Stimulated activated CD4-positive, alpha-beta T cell treated with anti-CD3 and anti-CD28 coated beads, TNF-alpha, amount 100 ng/mL, for 1 hour (primary cell): Measurements from ENCODE around the gene ATAD3B.
"Not testable (repeated sequence)": the region's sequence is repeated elsewhere in the genome, so short reads cannot be mapped to it uniquely, and the experiment has no call there.

ENCODE experiments used
- DNase-seq, 3 donors: peaks; one replicate each; pipeline ENCODE4 v3.0.0-alpha.2; 2020; ENCODE audit warnings: low read depth in 3 of 3, low spot score in 1 of 3

ATAD3B gene

DNA sequence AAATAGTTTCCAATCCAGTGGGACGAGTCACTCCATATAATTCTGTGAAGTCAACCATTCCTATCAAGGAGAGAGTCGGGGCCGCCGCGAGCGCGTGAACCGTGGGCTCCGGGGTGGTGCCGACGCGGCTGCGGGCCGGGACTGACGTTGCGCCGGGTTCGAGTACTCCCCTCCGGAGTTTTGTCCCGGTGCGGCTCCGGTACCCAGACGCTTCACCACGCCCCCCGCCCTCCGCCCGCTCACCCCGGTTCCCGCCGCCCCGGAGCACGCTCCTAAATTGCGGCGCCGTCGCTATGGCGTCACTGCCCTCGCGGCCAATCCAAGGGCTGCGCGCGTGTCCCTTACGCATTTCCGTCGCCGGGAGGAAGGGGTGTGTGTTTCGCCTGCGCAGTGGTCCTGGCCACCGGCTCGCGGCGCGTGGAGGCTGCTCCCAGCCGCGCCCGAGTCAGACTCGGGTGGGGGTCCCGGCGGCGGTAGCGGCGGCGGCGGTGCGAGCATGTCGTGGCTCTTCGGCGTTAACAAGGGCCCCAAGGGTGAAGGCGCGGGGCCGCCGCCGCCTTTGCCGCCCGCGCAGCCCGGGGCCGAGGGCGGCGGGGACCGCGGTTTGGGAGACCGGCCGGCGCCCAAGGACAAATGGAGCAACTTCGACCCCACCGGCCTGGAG, at the start of gene ATAD3B:
Gene ATAD3B, plus strand, starts transcription at position 377 of the 664 bp plus-strand sequence. Its CDS starts 120 bp downstream, at position 497.
- DNase-seq = peak; percentile 64 to 88 (median 81)

- no peak for DNase-seq
Measured at GRCh38 chr1:1421907-1422464, 49.6 kb upstream of the ATAD3B start.

- no peak for DNase-seq
Measured at GRCh38 chr1:1422465-1423244, 48.9 kb upstream of the ATAD3B start.

- no peak for DNase-seq
Measured at GRCh38 chr1:1423245-1423597, 48.3 kb upstream of the ATAD3B start.

DNA sequence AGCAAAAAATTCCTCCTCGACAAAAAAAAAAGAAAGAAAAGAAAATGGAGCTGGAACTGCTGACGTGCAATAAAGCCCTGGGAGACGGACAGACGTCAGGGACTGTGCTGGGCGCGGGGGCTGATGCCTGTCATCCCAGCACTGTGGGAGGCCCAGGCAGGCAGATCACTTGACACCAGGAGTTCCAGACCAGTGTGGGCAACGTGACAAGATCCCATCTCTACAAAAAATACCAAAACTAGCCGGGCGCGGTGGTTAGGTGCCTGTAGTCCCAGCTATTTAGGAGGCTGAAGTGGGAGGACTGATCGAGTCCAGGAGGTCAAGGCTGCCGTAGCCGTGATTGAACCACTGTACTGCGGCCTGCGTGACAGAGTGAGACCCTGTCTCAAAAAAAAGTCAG, 46.9 kb upstream of the ATAD3B start:
- DNase-seq = no peak

- DNase-seq = no peak
Measured at GRCh38 chr1:1425426-1425752, 46.2 kb upstream of the ATAD3B start.

- no peak for DNase-seq
Measured at GRCh38 chr1:1425753-1426495, 45.6 kb upstream of the ATAD3B start.

DNA sequence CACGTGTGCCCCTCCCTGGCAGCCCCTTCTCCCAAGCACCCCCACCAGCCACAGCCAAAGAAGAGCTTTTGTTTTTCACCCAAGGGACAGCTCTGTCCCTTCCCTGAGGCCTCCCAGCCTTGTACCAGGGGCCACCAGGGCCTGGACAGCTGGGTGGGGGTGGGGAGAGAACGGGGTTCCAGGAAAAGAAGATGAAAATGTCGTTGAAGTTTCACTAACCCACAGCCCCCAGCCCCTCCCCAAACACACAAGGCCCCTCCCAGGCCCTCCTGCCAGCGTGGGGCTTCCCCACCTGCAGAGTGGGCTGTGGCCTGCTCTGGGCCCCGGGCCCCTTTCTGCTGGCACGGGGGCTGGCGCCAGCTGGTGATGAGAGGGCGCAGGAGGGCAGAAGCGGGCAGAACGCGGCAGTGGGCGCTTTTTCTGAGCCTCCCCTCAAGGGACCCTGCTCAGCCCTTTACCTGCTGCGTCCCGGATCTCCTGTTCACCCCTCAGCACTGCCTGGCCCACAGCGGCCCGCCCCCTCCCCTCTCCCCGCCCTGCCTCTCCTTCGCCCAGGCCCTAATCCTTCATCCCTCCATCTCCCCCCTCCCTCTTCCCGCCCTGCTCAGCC, 45.0 kb upstream of the ATAD3B start:
- DNase-seq = no peak

- DNase-seq = no peak
Measured at GRCh38 chr1:1427106-1427819, 44.3 kb upstream of the ATAD3B start.

DNA sequence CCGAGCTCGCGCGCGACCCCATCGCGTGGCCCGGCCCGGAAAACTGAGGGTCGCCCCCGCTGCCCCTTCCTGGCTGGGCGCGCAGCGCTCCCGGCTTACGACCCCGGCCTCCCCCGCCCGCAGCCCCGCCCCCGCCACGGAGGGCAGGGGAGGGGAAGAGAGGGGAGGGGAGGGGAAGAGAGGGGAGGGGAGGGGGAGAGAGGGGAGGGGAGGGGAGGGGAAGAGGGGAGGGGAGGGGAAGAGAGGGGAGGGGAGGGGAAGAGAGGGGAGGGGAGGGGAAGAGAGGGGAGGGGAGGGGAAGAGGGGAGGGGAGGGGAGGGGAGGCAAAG, 43.8 kb upstream of the ATAD3B start:
- DNase-seq = no peak

- DNase-seq = no peak
Measured at GRCh38 chr1:1428174-1428573, 43.4 kb upstream of the ATAD3B start.

GRCh38 chr1:1428967-1429366, 42.6 kb upstream of the ATAD3B start:
- not testable (repeated sequence) for DNase-seq

DNA sequence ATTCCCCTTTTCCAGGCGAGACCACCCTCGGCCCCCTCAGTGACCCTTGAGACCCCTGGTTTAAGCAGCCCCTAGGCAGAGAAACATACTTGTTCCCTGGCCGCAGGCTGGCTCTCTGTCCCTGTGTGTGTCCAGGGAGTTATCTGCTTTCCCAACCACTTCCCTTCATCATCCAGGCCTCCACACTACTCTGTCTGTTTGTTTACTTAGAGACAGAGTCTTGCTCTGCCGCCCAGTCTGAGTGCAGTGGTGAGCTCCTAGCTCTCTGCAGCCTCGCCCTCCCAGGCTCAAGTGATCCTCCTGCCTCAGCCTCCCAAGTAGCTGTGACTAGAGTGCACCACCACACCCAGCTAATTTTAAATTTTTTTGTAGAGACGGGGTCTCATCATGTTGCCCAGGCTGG, 41.9 kb upstream of the ATAD3B start:
- no peak for DNase-seq

- no peak for DNase-seq
Measured at GRCh38 chr1:1430114-1430982, 41.2 kb upstream of the ATAD3B start.

GRCh38 chr1:1430992-1431844, 40.3 kb upstream of the ATAD3B start:
- no peak for DNase-seq

- DNase-seq = no peak
Measured at GRCh38 chr1:1431845-1432273, 39.7 kb upstream of the ATAD3B start.

DNA sequence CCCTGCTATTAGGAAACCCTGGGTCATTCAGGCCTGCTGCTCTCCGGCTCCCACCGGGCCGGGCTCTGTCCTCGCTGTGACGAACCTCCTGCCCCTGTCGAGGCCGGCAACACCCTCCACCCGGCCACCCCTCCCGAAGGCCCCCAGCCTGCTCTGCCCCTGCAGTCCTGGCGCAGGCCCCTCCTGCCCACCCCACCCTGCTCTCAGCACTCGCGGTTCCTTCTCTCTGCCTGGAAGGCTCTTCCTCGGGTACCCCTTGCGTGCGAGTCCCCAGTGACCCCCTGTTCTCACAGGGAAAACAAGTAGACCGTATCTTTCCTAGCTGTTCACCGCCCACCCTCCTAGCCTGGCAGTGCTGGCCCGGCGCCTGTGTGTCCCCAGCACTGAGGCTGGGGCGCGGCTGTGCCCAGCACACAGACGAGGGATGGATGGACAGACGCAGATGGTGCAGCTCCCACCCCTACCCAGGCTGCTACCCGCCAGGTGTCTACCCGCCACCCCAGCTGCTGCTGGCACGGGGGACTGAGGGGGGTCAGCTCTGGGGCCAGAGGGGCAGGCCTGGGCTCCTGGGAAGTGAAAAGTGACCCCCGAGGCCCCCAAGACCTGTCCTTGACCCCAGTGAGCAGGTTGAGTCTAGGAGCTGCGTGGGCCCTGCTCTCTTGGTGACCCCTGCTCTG, 39.2 kb upstream of the ATAD3B start:
- DNase-seq = no peak
